A673 (cell line): Measurements from ENCODE around the gene TMEM271. TPM values are rescaled to one million over a fixed set of nuclear protein-coding genes. Genes with fewer than 3 reads are reported as not detected.

Experiments
- Bru-seq: library from RNA; stranded (reverse); fragments of 400-500 nt; gene quantifications from one replicate; lab custom pipeline; 2021; lab: Mats Ljungman, UMichigan
- BruChase-seq, 2 experiments: library from RNA; stranded (reverse); fragments of 400-500 nt; gene quantifications; one replicate each; lab custom pipeline; 2021; lab: Mats Ljungman, UMichigan
- BruUV-seq: library from RNA; stranded (reverse); fragments of 400-500 nt; replicated peaks from 2 replicates; lab custom pipeline; 2021; lab: Mats Ljungman, UMichigan
- CTCF ChIA-PET: fragments of 300-600 bp; sonication (Branson Sonifier 250); formaldehyde crosslinking; loops from one replicate; lab custom pipeline; 2022; ENCODE audit warnings: antibody characterized with exemption; lab: Charles Lee
- POLR2A ChIA-PET: fragments of 300-600 bp; sonication (Branson Sonifier 250); formaldehyde crosslinking; loops from one replicate; lab custom pipeline; 2022; ENCODE audit warnings: antibody characterized with exemption; ENCODE audit not compliant: low non-redundant PET; lab: Charles Lee
- DNase-seq: peaks from one replicate; pipeline ENCODE4 v3.0.0-alpha.2; 2015; ENCODE audit warnings: low spot score
- H3K27ac ChIP-seq: fragments of 200-600 bp; sonication (generic); 2 replicates; pipeline ENCODE4 v1.5.1; 2016; ENCODE audit warnings: mixed run types, low read depth, mild to moderate bottlenecking, mixed read lengths, antibody characterized with exemption, low read length; ENCODE audit not compliant: poor library complexity, severe bottlenecking
- H3K27me3 ChIP-seq: fragments of 200-600 bp; sonication (generic); replicated peaks from 2 replicates; pipeline ENCODE4 v1.6.1; 2017; ENCODE audit warnings: mixed run types, low read depth, mild to moderate bottlenecking, mixed read lengths, antibody characterized with exemption, low read length; ENCODE audit not compliant: insufficient read depth, poor library complexity
- H3K36me3 ChIP-seq: fragments of 200-600 bp; sonication (generic); 2 replicates; pipeline ENCODE4 v1.6.1; 2016; ENCODE audit warnings: mixed run types, mild to moderate bottlenecking, mixed read lengths, antibody characterized with exemption, low read length; ENCODE audit not compliant: insufficient read depth, poor library complexity, severe bottlenecking
- H3K4me1 ChIP-seq: fragments of 200-600 bp; sonication (generic); 2 replicates; pipeline ENCODE4 v1.6.1; 2017; ENCODE audit warnings: mixed run types, mild to moderate bottlenecking, mixed read lengths, antibody characterized with exemption, low read length; ENCODE audit not compliant: insufficient read depth, poor library complexity, severe bottlenecking
- H3K4me3 ChIP-seq: fragments of 200-600 bp; sonication (generic); 2 replicates; pipeline ENCODE4 v1.5.1; 2016; ENCODE audit warnings: low read depth, mixed run types, mild to moderate bottlenecking, mixed read lengths, low read length; ENCODE audit not compliant: poor library complexity, severe bottlenecking
- H3K9me3 ChIP-seq: fragments of 200-600 bp; sonication (generic); 2 replicates; pipeline ENCODE4 v1.6.1; 2016; ENCODE audit warnings: mixed run types, low read depth, mild to moderate bottlenecking, mixed read lengths, antibody characterized with exemption, low read length; ENCODE audit not compliant: poor library complexity, severe bottlenecking
- EZH2 ChIP-seq: fragments of 200-600 bp; sonication (generic); IDR thresholded peaks from 2 replicates; pipeline ENCODE4 v1.6.1; 2017; ENCODE audit warnings: borderline replicate concordance, low read depth, mild to moderate bottlenecking, mixed read lengths, antibody characterized with exemption, low read length; ENCODE audit not compliant: poor library complexity, severe bottlenecking
- intact Hi-C: fragments of 100-400 bp; cut with micrococcal nuclease; formaldehyde crosslinking; loops from one replicate; pipeline ENCODE4 v1.10.0; 2022; ENCODE audit not compliant: unreplicated experiment
- long read RNA-seq: library from polyadenylated mRNA; stranded (forward); transcript quantifications from one replicate; pipeline ENCODE4 v2.0.0, GENCODE V29; 2022
- total RNA-seq: library from RNA; stranded (reverse); gene quantifications from 2 replicates; pipeline ENCODE4 v1.2.3, GENCODE V29; 2021
- TF ChIP-seq, protein P1 (sequence below): fragments of 300-800, 200-600 bp; sonication (generic); conservative IDR thresholded peaks from 2 replicates; pipeline ENCODE4 v1.5.1; 2017; ENCODE audit warnings: low read depth, mild to moderate bottlenecking, antibody characterized with exemption, low read length, moderate library complexity, mixed read lengths

TMEM271 gene, protein sequence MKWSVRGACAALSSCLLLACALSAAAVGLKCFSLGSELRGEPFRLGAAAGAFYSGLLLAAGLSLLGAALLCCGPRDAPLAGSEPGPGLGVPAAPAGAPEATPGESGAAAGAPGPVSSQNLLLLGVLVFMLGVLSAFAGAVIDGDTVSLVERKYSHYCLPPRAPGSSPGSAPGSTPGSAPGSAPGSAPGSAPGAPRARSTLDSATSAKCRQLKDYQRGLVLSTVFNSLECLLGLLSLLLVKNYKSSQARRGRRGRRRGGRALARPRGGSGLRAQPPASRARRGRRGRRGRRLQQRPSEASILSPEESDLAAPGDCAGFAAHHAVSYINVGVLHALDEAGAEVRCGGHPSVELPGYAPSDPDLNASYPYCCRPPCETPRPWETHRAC
- 2.6 and 3.6 TPM in 2 replicates for total RNA-seq
- percentile 31 among the genes with signal in this experiment for Bru-seq, nascent RNA
- percentile 38 among the genes with signal in this experiment for BruChase-seq, experiment 1, labeled RNA remaining after a 2-hour chase
- percentile 39 among the genes with signal in this experiment for BruChase-seq, experiment 2, labeled RNA remaining after a 6-hour chase
- long read RNA-seq, transcript TMEM271-201 (1 exons, 2,421 nt), result major isoform, 8 of 8 reads
- long read RNA-seq, partial matches to known transcripts, result 0 of 8 reads
- long read RNA-seq, other reads (novel, unspliced or antisense), result 0 of 8 reads

DNA sequence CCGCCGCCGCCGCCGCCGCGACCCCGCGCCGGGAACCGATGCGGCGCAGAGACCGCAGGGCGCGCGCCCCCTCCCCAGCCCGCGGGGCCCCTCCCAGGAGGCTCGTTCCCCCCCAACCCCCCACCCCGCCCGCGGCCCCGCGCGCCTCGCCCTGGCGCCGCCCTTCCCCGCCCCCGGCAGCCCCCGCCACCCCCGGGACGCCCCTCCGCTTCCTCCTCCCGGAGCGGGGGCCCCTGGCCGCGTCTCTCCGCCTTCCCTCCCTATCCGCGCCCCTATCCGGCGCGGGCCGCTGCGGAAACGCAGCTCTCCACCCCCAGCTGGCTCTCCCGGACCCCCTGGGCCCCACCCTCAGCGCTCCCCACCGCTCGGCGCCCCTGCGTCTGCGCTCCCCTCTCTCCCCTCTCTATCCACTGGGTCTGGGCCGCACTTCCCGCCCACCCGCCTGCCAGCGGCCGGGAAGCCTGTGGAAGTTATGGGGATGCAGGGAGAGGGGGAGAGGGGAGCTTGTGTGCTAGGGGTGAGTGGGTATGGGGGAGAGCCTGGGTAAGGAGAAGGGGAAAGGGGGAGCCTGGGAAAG, at the start of gene TMEM271:
TMEM271 (minus strand) TSS at position 51 of the 577 bp plus-strand sequence. CDS start 233 bp downstream, outside the sequence.
- H3K27me3 ChIP-seq, result peaks cover 28% of the 10 kb centered on the region
- peak; percentile 72 for DNase-seq
- TF ChIP-seq, protein P1, sequence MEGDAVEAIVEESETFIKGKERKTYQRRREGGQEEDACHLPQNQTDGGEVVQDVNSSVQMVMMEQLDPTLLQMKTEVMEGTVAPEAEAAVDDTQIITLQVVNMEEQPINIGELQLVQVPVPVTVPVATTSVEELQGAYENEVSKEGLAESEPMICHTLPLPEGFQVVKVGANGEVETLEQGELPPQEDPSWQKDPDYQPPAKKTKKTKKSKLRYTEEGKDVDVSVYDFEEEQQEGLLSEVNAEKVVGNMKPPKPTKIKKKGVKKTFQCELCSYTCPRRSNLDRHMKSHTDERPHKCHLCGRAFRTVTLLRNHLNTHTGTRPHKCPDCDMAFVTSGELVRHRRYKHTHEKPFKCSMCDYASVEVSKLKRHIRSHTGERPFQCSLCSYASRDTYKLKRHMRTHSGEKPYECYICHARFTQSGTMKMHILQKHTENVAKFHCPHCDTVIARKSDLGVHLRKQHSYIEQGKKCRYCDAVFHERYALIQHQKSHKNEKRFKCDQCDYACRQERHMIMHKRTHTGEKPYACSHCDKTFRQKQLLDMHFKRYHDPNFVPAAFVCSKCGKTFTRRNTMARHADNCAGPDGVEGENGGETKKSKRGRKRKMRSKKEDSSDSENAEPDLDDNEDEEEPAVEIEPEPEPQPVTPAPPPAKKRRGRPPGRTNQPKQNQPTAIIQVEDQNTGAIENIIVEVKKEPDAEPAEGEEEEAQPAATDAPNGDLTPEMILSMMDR, result no peak
- TF ChIP-seq EZH2, result no peak
- CTCF ChIA-PET, result no interaction called here
- BruUV-seq, result no TSS peak
- H3K27ac ChIP-seq, result peak within 1 kb of the TSS; percentile 77
- H3K4me3 ChIP-seq, result peak within 1 kb of the TSS; percentile 51
- H3K36me3 ChIP-seq, result no peaks in the 10 kb centered on the region
- intact Hi-C loops, result no loop called here
- POLR2A ChIA-PET, result no interaction called here
- peaks cover 16% of the 10 kb centered on the region for H3K4me1 ChIP-seq
- no peaks in the 10 kb centered on the region for H3K9me3 ChIP-seq

DNA sequence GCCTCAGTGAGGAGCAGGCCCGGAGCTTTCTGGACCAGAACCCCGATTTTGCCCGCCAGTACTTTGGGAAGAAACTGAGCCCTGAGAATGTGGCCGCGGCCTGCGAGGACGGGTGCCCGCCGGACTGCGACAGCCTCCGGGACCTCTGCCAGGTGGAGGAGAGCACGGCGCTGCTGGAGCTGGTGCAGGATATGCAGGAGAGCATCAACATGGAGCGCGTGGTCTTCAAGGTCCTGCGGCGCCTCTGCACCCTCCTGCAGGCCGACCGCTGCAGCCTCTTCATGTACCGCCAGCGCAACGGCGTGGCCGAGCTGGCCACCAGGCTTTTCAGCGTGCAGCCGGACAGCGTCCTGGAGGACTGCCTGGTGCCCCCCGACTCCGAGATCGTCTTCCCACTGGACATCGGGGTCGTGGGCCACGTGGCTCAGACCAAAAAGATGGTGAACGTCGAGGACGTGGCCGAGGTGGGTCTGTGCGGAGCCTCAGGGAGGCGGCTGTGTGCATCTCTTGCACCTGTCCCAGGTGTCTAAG, 49.6 kb upstream of the TMEM271 start:
- intact Hi-C loops, result no loop called here
- no TSS peak for BruUV-seq
- CTCF ChIA-PET, result no interaction called here

More for the DNA sequence above, 49.6 kb upstream of the TMEM271 start:
- Histone ChIP-seq H3K9me3 (no peaks in the 10 kb centered on the region), H3K4me3 (no peak overlapping the region), H3K27me3 (no peaks in the 10 kb centered on the region), H3K4me1 (no peaks in the 10 kb centered on the region), H3K27ac (no peak overlapping the region), H3K36me3 (no peaks in the 10 kb centered on the region)
- no peak for DNase-seq
- no peak for TF ChIP-seq EZH2
- TF ChIP-seq, protein P1, result no peak
- POLR2A ChIA-PET, result no interaction called here
